Omental fat pad (tissue), 4 donors: Measurements from ENCODE around the gene TPST1. TPM values are rescaled to one million over a fixed set of nuclear protein-coding genes. Genes with fewer than 3 reads are reported as not detected.

ENCODE experiments used
- ATAC-seq: fragments of 150-250 bp; one replicate; pipeline ENCODE4 v1.9.1; 2016; ENCODE audit warnings: mild to moderate bottlenecking, moderate library complexity; ENCODE audit not compliant: low FRiP score
- DNase-seq: peaks from one replicate; pipeline ENCODE4 v3.0.0-alpha.2; 2019; ENCODE audit warnings: low spot score
- CTCF ChIP-seq, 3 donors: fragments of 450-650 bp; IDR thresholded peaks; one replicate each; pipeline ENCODE4 v1.5.1; 2016 to 2017; ENCODE audit warnings: antibody characterized with exemption in 3 of 3, mild to moderate bottlenecking in 3 of 3, moderate library complexity in 2 of 3
- total RNA-seq, 4 donors: library from RNA; depleted of rRNA; stranded (reverse); fragments of >200 nt; gene quantifications; one replicate each; pipeline ENCODE4 v1.1.0, GENCODE V29; 2016

TPST1 gene
- total RNA-seq, 4 donors from 2014 or later, result 16.4 to 63.2 (median 24.3) TPM

DNA sequence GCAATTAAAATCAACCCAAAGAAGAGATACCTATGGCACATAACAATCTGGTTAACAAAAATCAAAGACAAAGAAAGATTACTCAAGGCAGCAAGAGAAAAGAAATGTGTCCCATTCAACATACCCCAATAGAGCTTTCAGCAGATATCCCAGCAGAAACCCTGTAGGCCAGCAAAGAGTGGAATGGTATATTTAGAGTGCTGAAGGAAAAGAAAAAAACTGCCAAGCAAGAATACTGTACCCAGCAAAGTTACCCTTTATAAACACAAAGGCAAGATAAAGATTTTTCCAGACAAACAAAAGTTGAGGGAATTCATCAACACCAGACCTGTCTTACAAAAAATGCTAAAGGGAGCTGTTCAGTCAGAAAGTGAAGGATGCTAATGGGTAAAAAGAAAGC lies 131.6 kb downstream of the TPST1 start:
- DNase-seq, result no peak
- no peak for TF ChIP-seq CTCF (IDR thresholded peaks at IDR 0.05)
- ATAC-seq, result no peak

DNA sequence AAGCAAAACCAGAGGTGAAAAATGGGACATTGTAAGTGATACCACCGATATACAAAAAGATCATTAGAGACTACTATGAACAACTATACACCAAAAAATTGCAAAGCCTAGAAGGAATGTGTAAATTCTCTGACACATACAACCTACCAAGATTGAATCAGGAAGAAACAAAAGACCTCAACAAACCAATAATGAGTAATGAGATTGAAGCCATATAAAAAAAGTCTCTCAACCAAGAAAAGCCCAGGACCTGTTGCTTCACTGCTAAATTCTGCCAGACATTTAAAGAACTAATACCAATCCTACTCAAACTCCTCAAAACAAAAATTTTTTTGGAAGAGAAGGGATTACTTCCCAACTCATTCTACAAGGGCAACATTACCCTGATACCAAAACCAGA lies 134.0 kb downstream of the TPST1 start:
- ATAC-seq, result no peak
- TF ChIP-seq CTCF (IDR thresholded peaks at IDR 0.05), result no peak
- no peak for DNase-seq

DNA sequence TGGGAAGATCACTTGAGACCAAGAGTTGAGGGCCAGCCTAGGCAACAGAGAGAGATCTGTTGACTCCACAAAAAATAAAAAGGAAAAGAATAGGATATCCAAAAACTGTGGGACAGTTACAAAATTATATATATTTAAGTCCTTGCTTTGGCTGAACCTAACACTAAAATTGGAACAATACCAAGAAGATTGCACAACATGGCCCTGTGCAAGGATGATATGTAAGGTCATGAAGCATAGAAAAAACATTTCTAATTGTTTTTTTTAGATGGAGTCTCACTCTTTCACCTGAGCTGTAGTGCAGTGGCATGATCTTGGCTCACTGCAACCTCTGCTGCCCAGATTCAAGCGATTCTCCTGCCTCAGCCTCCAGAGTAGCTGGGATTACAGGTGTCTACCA lies 139.0 kb downstream of the TPST1 start:
- no peak for TF ChIP-seq CTCF (IDR thresholded peaks at IDR 0.05)
- no peak for DNase-seq
- ATAC-seq, result no peak

- DNase-seq (no peak), ATAC-seq (no peak)
- TF ChIP-seq CTCF (IDR thresholded peaks at IDR 0.05), result no peak
These were observed 143.4 kb downstream of the TPST1 start for GRCh38 chr7:66348531-66348930.

DNA sequence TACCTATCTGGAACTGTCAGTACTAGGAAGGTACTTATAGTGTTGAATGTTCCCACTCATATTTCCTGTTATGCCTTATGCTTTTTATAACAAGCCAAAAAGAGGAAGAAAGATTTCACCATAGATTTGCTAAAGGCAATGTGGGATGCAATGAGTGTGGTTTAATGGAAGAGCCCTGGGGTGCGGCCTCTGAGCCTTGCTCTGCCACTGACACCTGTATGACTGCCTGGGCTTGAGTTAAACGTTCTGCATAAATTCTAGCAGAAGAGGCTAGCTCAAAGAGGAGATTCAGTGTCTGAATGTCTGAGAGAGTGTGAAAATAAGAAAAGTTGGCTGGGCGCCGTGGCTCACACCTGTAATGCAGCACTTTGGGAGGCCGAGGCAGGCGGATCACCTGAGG lies 143.8 kb downstream of the TPST1 start:
- ATAC-seq (no peak), DNase-seq (no peak)
- no peak for TF ChIP-seq CTCF (IDR thresholded peaks at IDR 0.05)

DNA sequence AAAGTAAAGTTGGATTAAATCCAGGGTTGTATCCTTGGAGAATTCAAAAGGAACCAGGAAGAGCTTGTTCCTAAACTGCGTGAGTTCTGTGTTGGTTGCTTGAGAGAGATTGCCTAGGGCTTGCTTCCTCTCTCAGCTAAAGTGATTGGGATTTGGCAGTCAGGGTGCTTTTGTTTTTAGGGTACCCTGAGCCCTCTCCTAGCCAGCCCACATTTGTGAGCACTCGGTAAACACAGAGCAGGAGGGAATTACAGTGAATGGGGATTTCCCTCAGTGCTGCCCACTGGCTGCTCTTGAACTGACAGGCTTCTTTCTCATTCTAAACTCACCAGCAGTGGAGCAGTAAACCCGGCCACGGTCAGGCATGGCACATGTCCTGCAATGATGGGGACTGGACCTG lies 146.9 kb downstream of the TPST1 start:
- ATAC-seq (no peak), DNase-seq (no peak)
- no peak for TF ChIP-seq CTCF (IDR thresholded peaks at IDR 0.05)

GRCh38 chr7:66353547-66353946 lies 148.4 kb downstream of the TPST1 start:
- no peak for ATAC-seq
- no peak for TF ChIP-seq CTCF (IDR thresholded peaks at IDR 0.05)

More at GRCh38 chr7:66353547-66353946, 148.4 kb downstream of the TPST1 start:
- DNase-seq, result no peak
